Small intestine (tissue), 7 donors: ENCODE data around the gene NFYA. TPM values are rescaled to one million over a fixed set of nuclear protein-coding genes. Genes with fewer than 3 reads are reported as not detected.

Source experiments
- DNase-seq, 2 donors: peaks; one replicate each; pipeline versions ENCODE4 v3.0.0 to v3.0.0-alpha.2; 2013
- FAIRE-seq: peaks from 2 replicates; lab custom pipeline; 2012; peaks lifted over from hg19 to GRCh38; lab: Jason Lieb, UNC
- H3K27ac ChIP-seq, 3 donors: one replicate each; pipeline ENCODE4 v1.5.1; 2013; ENCODE audit warnings: low read length in 2 of 3, mild to moderate bottlenecking in 2 of 3, control low read depth in 1 of 3, inconsistent platforms in 1 of 3, low read depth in 1 of 3, moderate library complexity in 1 of 3
- H3K27me3 ChIP-seq, 3 donors: one replicate each; pipeline ENCODE4 v1.6.1; 2013; ENCODE audit warnings: low read length in 3 of 3, inconsistent platforms in 1 of 3; ENCODE audit not compliant: control insufficient read depth in 3 of 3, insufficient read depth in 3 of 3
- H3K36me3 ChIP-seq, 3 donors: one replicate each; pipeline ENCODE4 v1.6.1; 2013; ENCODE audit warnings: low read length in 3 of 3, inconsistent platforms in 1 of 3, low read depth in 1 of 3, mild to moderate bottlenecking in 1 of 3, moderate library complexity in 1 of 3; ENCODE audit not compliant: control insufficient read depth in 3 of 3, insufficient read depth in 2 of 3
- H3K4me1 ChIP-seq, 3 donors: one replicate each; pipeline ENCODE4 v1.6.1; 2013; ENCODE audit warnings: low read length in 2 of 3, inconsistent platforms in 1 of 3, low read depth in 1 of 3, mild to moderate bottlenecking in 1 of 3, moderate library complexity in 1 of 3; ENCODE audit not compliant: control insufficient read depth in 3 of 3, insufficient read depth in 2 of 3
- H3K4me3 ChIP-seq, 3 donors: one replicate each; pipeline ENCODE4 v1.5.1; 2013; ENCODE audit warnings: low read length in 3 of 3, control low read depth in 1 of 3, inconsistent platforms in 1 of 3, low read depth in 1 of 3, mild to moderate bottlenecking in 1 of 3, moderate library complexity in 1 of 3
- H3K9me3 ChIP-seq, 2 donors: one replicate each; pipeline ENCODE4 v1.6.1; 2013; ENCODE audit warnings: low read depth in 1 of 2, low read length in 1 of 2; ENCODE audit not compliant: control insufficient read depth in 2 of 2, insufficient read depth in 1 of 2
- WGBS, 3 donors: extraction: QIAGEN DNeasy Blood & Tissue Kit; methylation state at CpG; one replicate each; pipeline ENCODE4 v1.1.7; 2013; 5-methylcytosine and 5-hydroxymethylcytosine counted together
- polyA plus RNA-seq, 4 donors: library from polyadenylated mRNA; stranded (reverse) in 3 of 4; unstranded in 1 of 4; fragments of 200-250 nt in 3 of 4; fragments of 120-200 nt in 1 of 4; gene quantifications; one replicate each; pipeline versions ENCODE4 v1.2.1 to v1.2.3, GENCODE V29; 2013
- donor health status: healthy with polysubstance abuse.
- donor health status: control.
- donor health status: control.
- donor health status: Bipolar disorder and iron deficiency.
- donor health status: healthy.

NFYA gene
- polyA plus RNA-seq, 4 donors, result 4.6 to 30.8 (median 7.2) TPM

DNA sequence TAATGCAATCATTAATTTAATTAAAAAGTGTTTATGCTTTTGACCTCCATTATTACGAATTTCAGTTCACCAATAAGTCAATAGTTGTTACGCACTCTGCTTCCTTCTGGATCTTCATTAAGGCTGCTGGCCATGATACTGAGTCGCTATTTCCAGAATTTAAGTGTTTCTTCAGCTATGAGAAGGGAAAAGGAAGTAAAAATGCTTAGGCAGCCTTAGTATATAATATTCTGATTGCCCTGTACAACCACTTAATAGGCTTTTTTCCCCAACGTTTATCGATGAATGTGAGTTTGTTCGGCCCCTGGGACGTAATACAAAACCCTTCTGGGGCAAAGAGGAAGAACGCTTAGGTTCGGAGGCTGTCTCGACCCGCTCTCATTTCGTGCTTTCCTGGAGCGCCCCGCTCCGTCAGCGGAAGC lies 1.3 kb upstream of the NFYA start:
- H3K4me3 ChIP-seq, result peak overlapping the region; percentile 61 to 90 (median 65)
- peaks cover 0 to 2% (median 0%) of the 10 kb centered on the region in 3 donors for H3K36me3 ChIP-seq
- H3K27me3 ChIP-seq, result no peaks in the 10 kb centered on the region
- WGBS, 3 donors, result 0 to 1% (median 1%) methylated on average over 16 of the region's 16 CpGs
- H3K27ac ChIP-seq, result peak overlapping the region; percentile 95 to 100 (median 96)
- peaks cover 4 to 14% (median 5%) of the 10 kb centered on the region in 3 donors for H3K4me1 ChIP-seq
- no peaks in the 10 kb centered on the region for H3K9me3 ChIP-seq
- FAIRE-seq, result no peak
- DNase-seq, result no peak

DNA sequence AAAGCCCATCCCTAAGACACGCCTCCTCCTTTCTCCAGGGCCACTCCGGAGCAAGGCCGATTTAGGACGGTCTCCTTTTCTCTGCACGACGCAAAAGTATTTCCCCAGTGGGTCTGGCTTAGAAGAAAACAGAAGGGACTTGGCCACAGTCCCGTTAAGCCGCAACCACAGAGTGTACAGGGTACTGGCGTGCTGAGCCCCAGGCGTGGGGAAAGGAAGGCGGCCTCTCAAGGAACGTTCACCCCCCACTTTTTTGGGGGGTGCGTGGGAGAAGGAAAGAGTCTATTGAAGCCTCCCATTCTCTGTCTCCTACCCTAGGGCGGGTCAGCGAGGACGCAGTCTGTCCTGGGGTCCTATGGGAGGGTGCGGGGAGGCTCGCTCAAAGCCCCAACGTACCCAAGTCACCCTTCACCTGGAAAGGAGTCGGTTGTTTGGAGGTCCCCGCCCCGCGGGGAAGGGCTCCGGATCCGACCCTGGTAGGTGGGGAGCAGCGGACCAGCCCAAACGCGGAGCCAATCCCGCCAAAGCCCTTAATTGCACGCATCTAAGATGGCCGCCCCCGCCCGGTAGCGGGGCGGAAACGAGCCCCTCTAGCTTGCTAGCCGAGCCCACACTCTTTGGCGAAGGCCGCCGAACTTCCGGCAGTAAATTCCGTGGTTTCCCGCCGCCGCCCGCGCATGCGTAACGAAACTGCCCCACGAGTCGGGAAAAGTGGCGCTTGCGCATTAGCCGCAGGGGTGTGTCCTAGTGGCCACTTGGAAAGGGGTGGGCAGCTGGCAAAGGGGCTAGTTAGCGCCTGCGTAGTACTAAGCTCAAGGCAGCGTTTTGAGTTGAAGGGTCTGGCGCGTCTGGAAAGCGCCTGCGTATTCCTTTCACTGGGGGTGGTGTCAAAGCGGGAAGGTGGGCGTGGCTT lies 595 bp upstream of the NFYA start, which contains the start of gene OARD1:
Gene OARD1, minus strand, starts transcription at position 434 of the 913 bp plus-strand sequence. CDS start 722 bp downstream, outside the sequence.
- FAIRE-seq (peak; percentile 87), DNase-seq (peak; percentile 100)
- 0 to 1% (median 1%) methylated on average over 59 to 63 of the region's 63 CpGs for WGBS, 3 donors
- H3K27ac ChIP-seq, result peak within 1 kb of the TSS; percentile 95 to 100 (median 96)
- H3K9me3 ChIP-seq, result no peaks in the 10 kb centered on the region
- no peaks in the 10 kb centered on the region for H3K27me3 ChIP-seq
- H3K4me1 ChIP-seq, result peaks cover 4 to 18% (median 6%) of the 10 kb centered on the region in 3 donors
- H3K36me3 ChIP-seq, result peaks cover 0 to 2% (median 0%) of the 10 kb centered on the region in 3 donors
- H3K4me3 ChIP-seq, result peak within 1 kb of the TSS; percentile 83 to 94 (median 90)

DNA sequence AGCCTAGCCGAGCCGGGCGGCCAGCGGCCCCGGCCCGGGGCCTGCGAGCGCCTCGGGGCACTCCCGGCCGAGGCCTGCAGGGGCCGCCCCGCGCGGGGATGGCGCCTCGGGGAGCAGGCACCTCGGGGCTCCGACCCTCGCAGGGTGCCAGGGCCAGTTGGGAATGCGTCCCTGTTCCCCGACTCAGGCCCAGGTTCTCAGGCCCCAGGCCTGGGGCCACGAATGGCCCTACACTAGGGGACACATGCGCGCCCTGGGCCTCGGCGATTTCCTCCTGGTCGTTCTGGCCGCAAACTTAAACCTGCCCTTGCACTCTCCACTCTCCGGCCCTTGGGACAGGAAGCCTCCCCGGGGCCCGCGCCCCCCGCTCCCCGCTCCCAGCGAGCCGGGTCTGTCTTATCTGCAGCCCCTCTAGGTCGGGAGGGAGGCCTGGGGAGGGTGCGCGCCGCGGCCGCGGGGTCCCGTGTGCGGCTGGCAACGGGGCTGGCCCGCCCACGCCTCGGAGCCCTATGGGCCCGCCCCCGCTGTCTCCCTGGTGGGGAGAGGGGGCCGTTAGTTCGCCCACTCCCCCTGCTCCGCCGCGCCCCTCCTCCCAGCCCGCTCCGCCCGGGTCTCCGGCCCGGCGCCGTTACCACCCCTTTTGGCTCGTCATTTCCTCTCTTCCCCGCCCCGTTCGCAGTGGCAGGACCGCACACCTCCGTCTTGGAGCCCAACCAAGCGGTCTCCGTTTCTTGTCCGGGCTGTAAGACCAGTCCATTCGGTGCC lies 611 bp downstream of the NFYA start:
- no peaks in the 10 kb centered on the region for H3K9me3 ChIP-seq
- peak overlapping the region; percentile 95 to 99 (median 96) for H3K27ac ChIP-seq
- DNase-seq (peak; percentile 87 to 90), FAIRE-seq (no peak)
- H3K27me3 ChIP-seq, result no peaks in the 10 kb centered on the region
- WGBS, 3 donors, result 0 to 1% (median 0%) methylated on average over 62 to 74 of the region's 74 CpGs
- peaks cover 0 to 1% (median 0%) of the 10 kb centered on the region in 3 donors for H3K36me3 ChIP-seq
- peak overlapping the region; percentile 83 to 94 (median 90) for H3K4me3 ChIP-seq
- peaks cover 6 to 23% (median 6%) of the 10 kb centered on the region in 3 donors for H3K4me1 ChIP-seq

DNA sequence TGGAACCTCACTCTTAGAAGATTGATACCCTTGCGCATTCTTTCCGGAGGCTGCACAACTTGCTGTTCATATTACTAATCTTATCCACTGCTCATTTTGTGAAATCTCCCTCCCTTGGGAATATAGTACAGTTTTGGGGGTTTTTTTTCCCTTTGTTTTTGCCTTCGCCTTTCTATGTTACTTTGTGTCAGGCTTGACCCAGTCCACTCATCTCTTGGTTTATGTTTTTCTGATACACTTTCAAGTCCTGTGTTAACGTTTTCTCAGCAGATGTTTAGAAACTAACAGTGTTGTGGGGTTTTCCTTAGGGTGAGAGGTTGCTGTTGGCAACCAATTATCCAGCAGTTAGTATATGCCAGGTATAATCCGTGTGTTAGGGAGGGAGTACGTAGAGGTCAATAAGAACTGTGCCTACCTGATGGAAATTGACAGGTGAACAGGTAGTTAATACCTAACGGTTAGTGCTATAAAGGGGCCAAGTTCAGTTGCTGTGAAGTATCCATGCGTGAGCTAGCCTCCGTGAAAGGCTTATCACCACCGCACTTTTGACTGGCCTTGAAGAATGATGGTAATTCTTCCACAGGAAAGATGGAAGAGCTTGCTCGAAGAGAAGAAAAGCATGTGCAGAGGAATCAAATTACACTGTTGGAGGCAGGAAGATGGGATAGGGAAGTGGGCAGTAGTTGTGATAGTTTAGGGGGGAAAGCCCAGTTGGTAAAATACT lies 1.4 kb downstream of the NFYA start:
- WGBS, 3 donors, result 1 to 5% (median 3%) methylated on average over 11 of the region's 11 CpGs
- peaks cover 0 to 3% (median 0%) of the 10 kb centered on the region in 3 donors for H3K36me3 ChIP-seq
- H3K9me3 ChIP-seq, result no peaks in the 10 kb centered on the region
- peak overlapping the region; percentile 83 to 94 (median 90) for H3K4me3 ChIP-seq
- peaks cover 6 to 29% (median 7%) of the 10 kb centered on the region in 3 donors for H3K4me1 ChIP-seq
- peak; percentile 64 to 74 for DNase-seq
- peak overlapping the region; percentile 95 to 99 (median 96) for H3K27ac ChIP-seq
- FAIRE-seq, result no peak
- no peaks in the 10 kb centered on the region for H3K27me3 ChIP-seq

DNA sequence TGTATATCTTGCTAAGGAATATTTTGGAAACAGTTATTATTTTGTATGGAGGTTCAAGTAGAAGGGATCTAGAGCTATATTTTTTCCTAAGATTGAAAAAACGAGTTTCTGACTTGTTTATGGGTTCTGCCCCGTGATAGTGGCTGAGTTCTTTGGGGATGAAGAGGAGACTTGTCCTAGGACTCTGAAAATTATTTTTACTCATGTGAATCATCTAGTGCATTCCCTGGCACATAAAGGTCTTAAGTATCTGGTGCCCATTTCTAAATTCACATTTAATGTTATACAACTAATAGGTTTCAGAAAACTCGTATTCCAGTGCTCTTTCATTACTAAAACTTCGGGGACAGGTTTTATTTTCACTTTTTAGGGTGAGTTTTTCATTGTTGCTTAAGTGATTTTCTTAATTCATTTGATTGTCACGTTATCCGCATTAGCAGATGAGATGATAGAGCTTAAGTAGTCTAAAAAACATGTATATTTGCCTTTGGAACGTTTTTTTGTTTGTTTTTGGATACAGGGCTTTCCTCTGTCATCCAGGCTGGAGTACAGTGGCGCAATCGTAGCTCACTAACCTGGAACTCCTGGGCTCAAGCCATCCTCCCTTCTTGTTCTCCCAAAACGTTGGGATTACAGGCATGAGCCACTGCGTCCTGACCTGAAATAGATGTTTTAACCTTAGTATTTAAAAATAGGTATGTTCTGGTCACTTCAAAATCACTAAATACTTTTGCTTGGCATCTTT lies 2.1 kb downstream of the NFYA start:
- no peaks in the 10 kb centered on the region for H3K27me3 ChIP-seq
- H3K36me3 ChIP-seq, result peaks cover 0 to 3% (median 2%) of the 10 kb centered on the region in 3 donors
- DNase-seq, result no peak
- H3K9me3 ChIP-seq, result no peaks in the 10 kb centered on the region
- H3K4me3 ChIP-seq, result no peak overlapping the region
- H3K4me1 ChIP-seq, result peaks cover 6 to 30% (median 7%) of the 10 kb centered on the region in 3 donors
- no peak for FAIRE-seq
- H3K27ac ChIP-seq, result peak overlapping the region in 1 of 3 donors; percentile 96
- WGBS, 3 donors, result 15 to 41% (median 29%) methylated on average over 11 of the region's 11 CpGs

DNA sequence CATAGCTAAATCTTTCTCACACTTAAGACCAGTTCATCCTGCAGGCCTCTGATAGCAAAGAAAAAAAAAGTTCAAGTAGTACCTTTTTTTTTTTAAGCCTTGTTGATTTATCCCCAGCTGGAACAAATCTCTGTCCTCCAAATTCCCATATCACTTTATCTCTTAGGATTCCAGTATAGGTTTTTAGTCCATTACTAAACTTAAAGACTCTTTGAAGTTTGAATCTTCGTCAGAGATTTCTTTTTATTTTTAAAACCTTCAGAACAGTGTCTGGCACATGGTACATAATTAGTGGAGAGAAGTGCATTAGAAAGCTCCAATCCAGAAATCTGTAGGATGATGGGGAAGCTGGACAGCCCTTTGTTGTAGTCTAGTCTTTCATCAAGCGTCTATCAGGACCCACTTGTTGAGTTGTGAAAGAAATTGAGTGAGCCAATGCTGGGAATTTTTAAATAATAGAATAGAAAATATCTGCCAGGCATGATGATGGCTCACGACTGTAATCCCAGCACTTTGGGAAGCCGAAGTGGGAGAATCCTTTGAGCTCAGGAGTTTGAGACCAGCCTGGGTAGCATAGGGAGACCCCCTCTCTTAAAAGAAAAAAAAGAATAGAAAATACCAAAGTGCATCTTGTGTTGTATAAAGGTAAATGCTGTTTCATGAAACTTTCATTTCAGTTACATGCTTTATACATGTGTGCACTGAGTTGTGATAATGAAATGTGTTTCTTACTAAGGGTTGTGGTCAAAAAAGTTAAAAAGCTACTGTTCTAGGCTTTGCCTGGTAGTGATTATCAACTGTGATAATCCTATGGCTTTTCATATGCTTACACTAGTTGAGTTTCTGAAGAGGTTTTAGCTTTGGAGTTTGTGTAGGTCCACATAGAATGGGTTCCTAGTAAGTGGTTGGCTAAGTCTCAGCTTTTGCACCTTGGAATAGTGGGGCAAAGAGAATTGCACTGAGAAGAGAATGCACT lies 3.2 kb downstream of the NFYA start:
- WGBS, 3 donors, result 69 to 77% (median 75%) methylated on average over 4 of the region's 4 CpGs
- peaks cover 5 to 30% (median 6%) of the 10 kb centered on the region in 3 donors for H3K4me1 ChIP-seq
- H3K36me3 ChIP-seq, result peaks cover 3 to 9% (median 5%) of the 10 kb centered on the region in 3 donors
- no peaks in the 10 kb centered on the region for H3K9me3 ChIP-seq
- no peaks in the 10 kb centered on the region for H3K27me3 ChIP-seq
- DNase-seq (no peak), FAIRE-seq (no peak)
- H3K27ac ChIP-seq, result no peak overlapping the region
- no peak overlapping the region for H3K4me3 ChIP-seq
